K562 (cell line): ENCODE results near the gene PPP2R3C. TPM values are rescaled to one million over a fixed set of nuclear protein-coding genes. Genes with fewer than 3 reads are reported as not detected.

Experiments
- FOXJ3 ChIP-seq: sonication (generic); formaldehyde crosslinking; IDR thresholded peaks from 2 replicates; pipeline ENCODE4 v1.4.0; 2020; ENCODE audit warnings: mild to moderate bottlenecking, missing genetic modification reagents
- HEY1 ChIP-seq: fragments of 250-450 bp; sonication (Bioruptor Pico); IDR thresholded peaks from 2 replicates; pipeline ENCODE4 v1.5.0; 2020; ENCODE audit warnings: mild to moderate bottlenecking, moderate library complexity, borderline replicate concordance
- ZBTB40 ChIP-seq, 2 experiments: fragments of 450-650 bp in 1 of 2; sonication (generic) in 1 of 2; formaldehyde crosslinking in 1 of 2; IDR thresholded peaks; 2 replicates each; pipeline versions ENCODE4 v1.7.1 to v1.9.0; 2016 to 2022; ENCODE audit warnings: inconsistent platforms in 1 of 2, mild to moderate bottlenecking in 1 of 2, missing genetic modification reagents in 1 of 2
- polyA plus RNA-seq, 8 experiments: library from polyadenylated mRNA; depleted of rRNA in 4 of 8; stranded (reverse) in 5 of 8; unstranded in 3 of 8; fragments of >200 nt; fragmentation: Nextera tagmentation in 2 of 8; fragmentation: Illumina TruSeq in 1 of 8; extraction: Ambion mirVana in 2 of 8; extraction: Trizol in 1 of 8; gene quantifications; 2 replicates each; pipeline versions ENCODE4 v1.2.1 to v1.2.3, GENCODE V29; 2011 to 2014; ENCODE audit warnings: inconsistent platforms in 1 of 8, missing spikeins in 1 of 8
- total RNA-seq, 7 experiments: library from RNA; depleted of rRNA in 6 of 7; stranded (reverse); fragments of >200 nt in 6 of 7; fragmentation: Illumina TruSeq in 2 of 7; extraction: Trizol in 2 of 7; gene quantifications; 2 replicates each; pipeline versions ENCODE4 v1.2.1 to v1.2.3, GENCODE V29; 2011 to 2021; ENCODE audit warnings: low replicate concordance in 1 of 7

The PPP2R3C gene
- total and polyA plus RNA-seq, 9 of the 15 experiments (the other 6 are each of a cell fraction or from before 2014, with no cell fraction given), result 14.7 to 43.3 (median 22.7) TPM

DNA sequence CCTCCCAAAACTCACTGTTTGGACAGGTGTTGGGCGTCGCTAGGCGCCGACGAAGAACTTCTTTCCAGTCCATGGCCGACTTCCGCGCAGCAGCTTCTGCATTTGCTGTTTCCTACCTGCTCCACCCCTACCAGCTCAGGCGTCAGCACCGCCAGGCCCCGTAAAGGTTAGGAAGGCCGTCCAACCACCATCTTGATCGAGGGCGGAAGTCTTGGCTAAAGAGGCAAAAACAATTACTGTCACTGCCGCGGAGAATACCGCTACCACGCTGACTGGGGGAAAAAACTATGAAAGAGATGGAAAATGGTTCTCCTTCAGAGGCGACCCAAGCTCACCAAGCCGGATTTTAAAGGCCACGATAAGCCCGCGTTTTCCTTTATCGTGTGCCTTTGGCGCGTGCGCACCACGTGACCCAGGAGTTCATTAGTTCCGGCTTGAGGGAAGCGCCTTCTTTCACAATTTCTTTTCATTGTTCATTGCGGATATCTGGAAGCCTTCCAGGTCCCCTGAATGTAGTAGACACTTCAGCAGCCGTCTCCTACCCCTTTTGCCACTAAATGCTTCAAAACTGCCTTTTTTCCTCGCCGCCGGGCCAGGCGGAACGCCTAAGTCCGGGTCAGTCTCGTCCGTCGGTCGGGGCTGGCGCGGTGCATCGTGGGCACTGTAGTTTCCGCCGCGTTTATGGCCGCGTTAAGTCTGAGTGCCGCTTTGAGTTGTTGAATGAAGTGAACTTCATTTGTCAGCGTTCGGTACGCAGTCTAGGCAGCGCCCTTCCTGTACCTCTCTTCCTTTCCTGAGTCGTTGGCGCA, at the start of gene PPP2R3C, which contains the start of gene PRORP (continued):
- TF ChIP-seq ZBTB40 (IDR thresholded peaks at IDR 0.05) (peak; percentile 93), ZBTB40 (CRISPR knock-in tag; IDR thresholded peaks at IDR 0.05) (peak; percentile 32; the same call in 1 of the 2 replicates), FOXJ3 (CRISPR knock-in tag) (peak; percentile 86), HEY1 (CRISPR knock-in tag) (peak; percentile 57; the same call in 1 of the 2 replicates)
